Neutrophil (primary cell): ENCODE data around the gene TMEM256.

Source experiments
- H3K27ac ChIP-seq: fragments of 200-600 bp; sonication (generic); 2 replicates; pipeline ENCODE4 v1.5.1; 2016; ENCODE audit warnings: mild to moderate bottlenecking, moderate library complexity
- H3K27me3 ChIP-seq: fragments of 200-600 bp; sonication (generic); 2 replicates; pipeline ENCODE4 v1.6.0; 2016; ENCODE audit warnings: mild to moderate bottlenecking
- H3K36me3 ChIP-seq: fragments of 200-600 bp; sonication (generic); 2 replicates; pipeline ENCODE4 v1.5.1; 2017
- H3K4me1 ChIP-seq, 2 experiments: fragments of 200-600 bp in 1 of 2; sonication (generic) in 1 of 2; 1 replicate in 1 of 2; 2 replicates in 1 of 2; pipeline versions ENCODE4 v1.5.1 to v1.6.1; 2013 to 2016; ENCODE audit warnings: low read depth in 1 of 2, low read length in 1 of 2, mild to moderate bottlenecking in 1 of 2, moderate library complexity in 1 of 2; ENCODE audit not compliant: control insufficient read depth in 1 of 2, insufficient read depth in 1 of 2
- H3K4me3 ChIP-seq, 2 experiments: fragments of 200-600 bp in 1 of 2; sonication (generic) in 1 of 2; 1 replicate in 1 of 2; 2 replicates in 1 of 2; pipeline ENCODE4 v1.5.1; 2013 to 2016; ENCODE audit warnings: low read depth in 1 of 2, low read length in 1 of 2, mild to moderate bottlenecking in 1 of 2, moderate library complexity in 1 of 2
- H3K9me3 ChIP-seq: fragments of 200-600 bp; sonication (generic); 2 replicates; pipeline ENCODE4 v1.5.1; 2016
- CTCF ChIP-seq: fragments of 200-600 bp; sonication (generic); IDR thresholded peaks from 2 replicates; pipeline ENCODE4 v1.5.1; 2016; ENCODE audit warnings: antibody characterized with exemption

Gene TMEM256

DNA sequence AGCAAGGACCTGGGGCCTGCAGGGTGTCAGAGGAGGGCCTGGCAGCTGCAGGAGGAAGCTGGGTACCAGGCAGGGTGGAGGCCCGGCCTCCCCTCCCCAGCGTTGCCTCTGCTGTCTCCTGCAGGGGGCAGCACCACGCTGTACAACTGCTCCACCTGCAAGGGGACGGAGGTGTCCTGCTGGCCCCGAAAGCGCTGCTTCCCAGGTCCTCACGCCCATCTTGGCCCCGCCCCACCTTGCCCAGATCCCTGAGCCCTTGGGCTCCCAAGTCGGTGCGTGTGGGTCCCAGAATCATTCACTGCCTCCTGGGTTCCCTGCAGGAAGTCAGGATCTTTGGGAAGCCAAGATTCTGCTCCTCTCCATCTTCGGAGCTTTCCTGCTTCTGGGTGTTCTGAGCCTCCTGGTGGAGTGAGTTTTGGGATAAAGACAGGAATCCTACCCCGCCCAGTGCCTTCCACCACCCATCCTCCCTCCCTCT is 47.8 kb downstream of the TMEM256 start:
- Histone ChIP-seq H3K4me3 (no peak overlapping the region), H3K27ac (no peak overlapping the region), H3K27me3 (peaks cover 10% of the 10 kb centered on the region), H3K9me3 (no peaks in the 10 kb centered on the region), H3K36me3 (peaks cover 25% of the 10 kb centered on the region), H3K4me1 (peaks cover 14 to 24% of the 10 kb centered on the region in 2 experiments)
- peak; percentile 92 for TF ChIP-seq CTCF

- no peak overlapping the region for H3K27ac ChIP-seq
- peaks cover 19 to 29% of the 10 kb centered on the region in 2 experiments for H3K4me1 ChIP-seq
- no peak overlapping the region for H3K4me3 ChIP-seq
- no peaks in the 10 kb centered on the region for H3K9me3 ChIP-seq
- no peak for TF ChIP-seq CTCF
- peaks cover 31% of the 10 kb centered on the region for H3K36me3 ChIP-seq
- peaks cover 10% of the 10 kb centered on the region for H3K27me3 ChIP-seq
Measured at GRCh38 chr17:7355573-7355972, 48.3 kb downstream of the TMEM256 start.

- no peak within 1 kb of the TSS for H3K4me3 ChIP-seq
- TF ChIP-seq CTCF = no peak
- H3K36me3 ChIP-seq = peaks cover 36% of the 10 kb centered on the region
- no peaks in the 10 kb centered on the region for H3K9me3 ChIP-seq
- H3K27me3 ChIP-seq = peaks cover 10% of the 10 kb centered on the region
- H3K4me1 ChIP-seq = peaks cover 20 to 29% of the 10 kb centered on the region in 2 experiments
- no peak within 1 kb of the TSS for H3K27ac ChIP-seq
Measured at GRCh38 chr17:7355053-7355452, 48.8 kb downstream of the TMEM256 start, which contains the start of gene TMEM95. Gene TMEM95 (plus strand): TSS chr17:7355156. CDS start chr17:7355205, 49 bp downstream.

DNA sequence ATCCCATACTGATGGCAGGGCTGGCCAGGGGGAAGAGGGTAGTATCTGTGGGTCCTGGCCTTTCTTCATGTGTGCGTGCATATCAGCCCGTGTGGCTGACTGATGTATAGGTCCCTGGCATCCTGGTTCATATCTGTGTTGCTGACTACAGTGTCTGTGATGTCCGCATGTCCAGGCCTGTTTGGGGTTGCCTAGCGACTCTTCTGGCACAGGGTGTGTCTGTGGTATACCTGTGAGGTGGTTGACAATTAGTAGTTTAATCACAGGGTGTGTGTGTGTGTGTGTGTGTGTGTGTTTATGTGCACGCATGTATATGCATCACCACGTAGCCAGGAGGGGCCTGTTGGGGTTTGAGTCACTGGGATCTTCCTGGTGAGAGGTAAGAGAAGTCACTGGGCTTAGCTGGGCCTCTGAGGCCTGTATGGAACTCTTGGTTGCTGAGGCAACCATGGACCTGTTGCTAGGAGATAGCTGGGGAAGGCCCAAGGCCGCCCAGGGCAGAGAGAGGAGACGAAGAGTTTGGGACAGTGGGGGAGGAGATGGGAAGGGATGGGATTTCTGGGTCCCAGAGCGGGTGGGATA is 49.5 kb downstream of the TMEM256 start:
- Histone ChIP-seq H3K27ac (no peak overlapping the region), H3K4me3 (no peak overlapping the region), H3K27me3 (peaks cover 10% of the 10 kb centered on the region), H3K4me1 (peaks cover 23 to 29% of the 10 kb centered on the region in 2 experiments), H3K9me3 (no peaks in the 10 kb centered on the region), H3K36me3 (peaks cover 43% of the 10 kb centered on the region)
- TF ChIP-seq CTCF = no peak
